ENCODE measurements around the gene GGN. TPM values are rescaled to one million over a fixed set of nuclear protein-coding genes. Genes with fewer than 3 reads are reported as not detected.
"Not testable (repeated sequence)": the region's sequence is repeated elsewhere in the genome, so short reads cannot be mapped to it uniquely, and the experiment has no call there.

GGN gene, protein sequence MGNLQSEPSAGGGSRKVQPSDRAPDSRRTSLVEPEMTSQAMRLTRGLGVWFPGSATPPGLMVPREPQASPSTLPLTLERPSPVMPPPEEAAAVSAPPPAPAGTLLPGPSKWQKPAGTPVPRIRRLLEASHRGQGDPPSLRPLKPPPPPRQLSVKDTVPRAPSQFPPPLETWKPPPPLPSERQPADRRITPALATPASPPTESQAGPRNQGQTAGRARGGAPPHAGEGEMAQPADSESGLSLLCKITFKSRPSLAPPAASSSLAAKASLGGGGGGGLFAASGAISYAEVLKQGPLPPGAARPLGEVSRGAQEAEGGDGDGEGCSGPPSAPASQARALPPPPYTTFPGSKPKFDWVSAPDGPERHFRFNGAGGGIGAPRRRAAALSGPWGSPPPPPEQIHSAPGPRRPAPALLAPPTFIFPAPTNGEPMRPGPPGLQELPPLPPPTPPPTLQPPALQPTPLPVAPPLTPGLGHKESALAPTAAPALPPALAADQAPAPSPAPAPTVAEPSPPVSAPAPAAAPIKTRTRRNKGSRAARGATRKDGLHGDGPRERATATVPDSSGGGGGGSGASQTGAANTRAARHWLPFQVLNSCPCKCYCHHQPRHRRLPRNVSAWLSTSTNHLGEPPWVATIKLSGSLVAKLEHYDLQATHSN
- 1 to 10 TPM in 1 of 4 donors, under 1 TPM in 3; 0.27 to 1.5 (median 0.69) TPM for polyA plus RNA-seq (ENCODE audit: insufficient read length in 4 of 4)

DNA sequence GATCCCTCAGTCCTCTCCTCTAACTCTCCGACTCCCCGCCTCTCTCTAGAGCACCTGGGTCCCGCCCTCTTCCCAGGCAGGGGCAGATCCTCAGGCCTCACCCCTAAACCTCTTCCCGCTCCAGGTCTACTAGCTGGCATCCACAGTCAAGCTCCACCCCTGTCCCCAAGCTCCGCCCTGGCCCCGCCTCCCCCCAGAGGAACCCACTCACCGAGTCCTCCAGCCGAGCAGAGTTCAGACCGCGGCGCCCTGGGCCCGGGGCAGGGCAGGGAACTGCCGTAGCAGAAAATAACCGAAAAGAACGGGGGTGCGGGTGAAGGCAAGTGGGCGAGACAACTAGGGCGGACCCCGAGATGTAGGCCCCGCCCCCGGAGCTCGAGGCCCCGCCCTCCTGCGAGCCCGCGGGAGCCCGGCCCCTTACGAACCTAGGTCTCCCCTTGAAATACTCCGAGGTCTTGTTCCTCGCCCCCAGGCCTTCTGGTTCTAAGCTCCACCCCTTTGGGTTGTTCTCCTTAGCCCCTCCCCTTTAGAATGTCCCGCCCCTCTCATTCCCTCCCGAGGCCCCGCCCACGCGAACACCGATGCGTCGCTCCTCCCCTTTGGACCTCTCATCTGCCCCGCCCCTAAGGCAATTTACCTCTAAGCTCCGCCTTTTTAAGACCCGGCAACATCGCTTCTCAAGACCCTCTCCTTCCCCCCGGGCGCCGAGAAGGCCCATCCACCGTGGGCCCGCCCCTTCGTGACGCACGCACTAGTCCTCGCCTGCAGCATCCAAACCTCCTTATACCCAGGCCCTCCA, at the start of gene GGN:
Gene GGN (minus strand): TSS at position 485 of the 799 bp plus-strand sequence. CDS start 773 bp downstream, outside the sequence.
- DNase-seq (ENCODE audit: low read depth in 4 of 4, low spot score in 2 of 4): peak in 2 of 4 donors; percentile 55 to 58

DNA sequence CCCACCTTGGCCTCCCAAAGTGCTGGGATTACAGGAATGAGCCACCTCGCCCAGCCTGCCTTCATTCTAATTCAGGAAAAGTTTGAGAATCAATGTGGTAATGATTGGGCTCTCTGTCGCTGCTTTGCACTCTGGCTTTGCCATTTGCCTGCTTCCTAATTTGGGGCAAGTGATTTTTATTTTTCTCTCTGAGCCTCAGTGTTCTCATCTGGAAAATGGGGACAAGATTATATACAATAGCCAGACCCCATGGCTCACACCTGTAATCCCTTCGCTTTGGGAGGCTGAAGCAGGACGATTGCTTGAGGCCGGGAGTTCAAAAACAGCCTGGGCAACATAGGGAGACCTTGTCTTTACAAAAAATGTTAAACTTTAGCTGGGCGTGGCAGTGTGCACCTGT, 49.5 kb upstream of the GGN start:
- no peak for DNase-seq (ENCODE audit: low read depth in 4 of 4, low spot score in 2 of 4)

DNA sequence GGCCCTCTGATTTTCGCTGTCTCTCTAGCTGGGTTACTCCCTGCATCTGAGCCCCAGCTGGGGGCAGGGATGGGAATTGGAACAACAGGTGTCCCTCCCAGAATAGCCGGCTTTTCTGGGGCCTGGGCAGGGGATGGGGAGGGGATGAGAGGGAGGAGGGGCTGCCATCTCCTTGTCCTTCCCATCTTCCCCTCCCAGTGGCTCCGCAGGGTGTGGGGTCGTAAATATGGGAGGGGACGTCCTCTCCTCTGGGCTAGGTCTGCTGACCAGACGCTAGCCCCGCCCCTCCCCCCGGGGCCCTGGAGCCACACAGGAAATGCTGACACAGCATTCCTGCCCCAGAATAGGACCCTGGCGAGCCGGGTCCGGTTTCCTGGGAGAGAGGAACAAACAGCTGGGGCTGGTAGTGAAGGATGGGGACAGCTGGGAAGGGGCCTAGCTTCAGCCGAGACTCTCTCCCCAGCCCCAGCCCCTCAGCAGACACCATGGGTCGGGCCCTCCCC, 46.8 kb upstream of the GGN start:
- peak in 1 of 4 donors; percentile 46 for DNase-seq (ENCODE audit: low read depth in 4 of 4, low spot score in 2 of 4)

DNA sequence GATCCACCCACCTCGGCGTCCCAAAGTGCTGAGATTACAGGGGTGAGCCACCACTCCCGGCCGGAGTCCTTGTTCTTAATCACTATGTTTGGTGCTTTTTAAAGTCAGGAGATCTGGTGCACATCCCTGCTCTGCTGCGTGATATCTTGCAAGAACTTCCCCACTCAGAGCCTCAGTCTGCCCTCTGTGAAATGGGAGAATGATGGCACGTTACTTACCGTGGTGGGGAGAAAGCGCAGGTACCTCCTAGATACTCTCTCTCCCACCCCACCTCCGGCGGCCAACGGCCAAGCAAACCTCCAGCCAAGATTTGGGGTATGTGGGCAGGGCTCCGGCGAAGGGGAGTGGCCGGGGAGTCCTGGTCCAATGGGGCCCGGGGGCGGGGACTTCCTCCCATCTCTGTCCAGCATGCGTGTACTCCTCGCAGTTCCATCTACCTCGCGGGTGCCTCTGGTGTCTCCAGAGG, 45.5 kb upstream of the GGN start, which contains the start of gene RYR1:
Gene RYR1 (plus strand): TSS at position 424 of the 466 bp plus-strand sequence. CDS start 139 bp downstream, outside the sequence.
- no peak for DNase-seq (ENCODE audit: low read depth in 4 of 4, low spot score in 2 of 4)

DNA sequence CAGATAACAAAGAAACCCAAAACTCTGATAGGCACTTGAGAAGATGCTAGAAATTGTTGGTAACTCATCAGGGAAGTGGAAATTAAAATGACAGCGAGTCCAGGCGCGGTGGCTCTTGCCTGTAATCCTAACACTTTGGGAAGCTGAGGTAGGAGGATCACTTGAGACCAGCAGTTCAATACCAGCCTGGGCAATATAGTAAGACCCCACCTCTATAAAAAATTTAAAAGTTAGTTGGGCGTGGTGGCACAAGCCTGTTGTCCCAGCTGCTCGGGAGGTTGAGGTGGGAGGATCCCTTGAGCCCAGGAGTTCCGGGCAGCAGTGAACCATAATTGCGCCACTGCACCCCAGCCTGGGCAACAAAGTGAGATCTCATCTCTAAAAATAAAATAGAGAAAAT, 43.1 kb upstream of the GGN start:
- no peak for DNase-seq (ENCODE audit: low read depth in 4 of 4, low spot score in 2 of 4)

DNA sequence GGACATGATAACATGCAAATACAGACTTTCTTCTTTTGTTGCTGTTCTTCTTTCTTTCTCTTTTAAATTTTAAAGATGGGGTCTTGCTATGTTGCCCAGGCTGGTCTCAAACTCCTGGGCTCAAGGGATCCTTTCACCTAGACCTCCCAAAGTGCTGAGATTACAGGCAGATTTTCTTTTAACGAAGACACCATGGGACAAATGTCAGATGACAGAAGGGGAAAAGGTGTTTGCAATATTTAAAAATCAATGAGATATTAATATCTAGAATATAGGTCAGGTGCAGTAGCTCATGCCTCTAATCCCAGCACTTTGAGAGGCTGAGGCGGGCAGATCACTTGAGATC, 42.0 kb upstream of the GGN start:
- DNase-seq (ENCODE audit: low read depth in 4 of 4, low spot score in 2 of 4): no peak

DNA sequence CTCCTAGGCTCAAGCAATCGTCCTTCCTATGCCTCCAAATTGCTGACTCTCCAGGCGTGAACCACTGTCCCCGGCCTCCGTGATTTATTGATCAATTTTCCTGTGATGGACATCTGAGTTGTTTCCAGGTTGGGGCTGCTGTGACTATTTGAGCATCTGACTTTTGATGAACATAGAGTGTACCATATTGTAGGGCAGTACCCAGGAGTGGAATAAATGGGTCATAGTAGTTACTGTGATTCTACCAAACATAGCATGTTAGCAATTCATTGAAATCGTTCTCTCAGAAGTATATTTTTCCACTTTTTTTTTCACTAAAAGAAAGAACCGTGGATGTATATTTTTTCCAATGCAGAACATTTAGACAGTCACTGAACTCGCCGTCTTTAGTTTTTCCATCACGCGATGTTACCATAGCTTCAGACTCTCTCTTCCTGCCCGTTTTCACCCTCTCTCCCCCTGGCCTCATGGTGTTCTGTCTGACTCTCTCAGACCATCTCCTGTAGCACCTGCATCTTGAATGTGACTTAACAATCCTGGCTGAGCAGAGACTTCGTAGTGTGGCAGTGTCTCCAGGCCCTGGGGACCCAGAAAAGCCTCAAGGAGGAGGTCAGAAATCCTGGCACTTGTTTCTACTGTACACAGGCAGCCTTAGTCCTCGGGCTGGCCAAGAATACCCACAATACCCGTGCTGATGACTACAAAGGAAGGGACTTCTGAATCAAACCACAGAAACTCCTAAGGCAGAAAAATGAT, 41.4 kb upstream of the GGN start:
- DNase-seq (ENCODE audit: low read depth in 4 of 4, low spot score in 2 of 4): no peak

DNA sequence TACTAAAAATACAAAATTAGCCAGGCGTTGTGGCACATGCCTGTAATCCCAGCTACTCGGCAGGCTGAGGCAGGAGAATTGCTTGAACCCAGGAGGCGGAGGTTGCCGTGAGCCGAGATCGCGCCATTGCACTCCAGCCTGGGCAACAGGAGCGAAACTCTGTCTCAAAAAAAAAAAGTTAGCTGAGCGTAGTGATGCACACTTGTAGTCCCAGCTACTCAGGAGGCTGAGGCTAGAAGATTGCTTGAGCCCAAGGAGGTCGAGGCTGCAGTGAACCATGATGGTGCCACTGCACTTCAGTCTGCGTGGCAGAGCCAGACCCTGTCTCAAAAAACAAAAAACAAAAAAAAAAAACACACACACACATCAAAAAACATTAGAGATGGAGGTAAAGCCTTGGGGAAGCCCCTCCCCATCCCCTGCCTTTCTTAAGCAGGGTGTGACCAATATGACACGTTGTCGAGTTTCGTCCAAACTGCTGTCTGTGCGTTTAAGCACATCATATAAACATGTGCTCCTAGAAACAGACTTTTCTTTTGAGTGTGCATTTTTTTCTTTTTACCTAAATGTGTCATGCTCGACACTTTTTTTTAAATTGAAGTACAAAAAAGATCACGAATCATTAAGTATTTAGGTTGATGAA, 39.3 kb upstream of the GGN start:
- not testable (repeated sequence) for DNase-seq (ENCODE audit: low read depth in 4 of 4, low spot score in 2 of 4)

DNA sequence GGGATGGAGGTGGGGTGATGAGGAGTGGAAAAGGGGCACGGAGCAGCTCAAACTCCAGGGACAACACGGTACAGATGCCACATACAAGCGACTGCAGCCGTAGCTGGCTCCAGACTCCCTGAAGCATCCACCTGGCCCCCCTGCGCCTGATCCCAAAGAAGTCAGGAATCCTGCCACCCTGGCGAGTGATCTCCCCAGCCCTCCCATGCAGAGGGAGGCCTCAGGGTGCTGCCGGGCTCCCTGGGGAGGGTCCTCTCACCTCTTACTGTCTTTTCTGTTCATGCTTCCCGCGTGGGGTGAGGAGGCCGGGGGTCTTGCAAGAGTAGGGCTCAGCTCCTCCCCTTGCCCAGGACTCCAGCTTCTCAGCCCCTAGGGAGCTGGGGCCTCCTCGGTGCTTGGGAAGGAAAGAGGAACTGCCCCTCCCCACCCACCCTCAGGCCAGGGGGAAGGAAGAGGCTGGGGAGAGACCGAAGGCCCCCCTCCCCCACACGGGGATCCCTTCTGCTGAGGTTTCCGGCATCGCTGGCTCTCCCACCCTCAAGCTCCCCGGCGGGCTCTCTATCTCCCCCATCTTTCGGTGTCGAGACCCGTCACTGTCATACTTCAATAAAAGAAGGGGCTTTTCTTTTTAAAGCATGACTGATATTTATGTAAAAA, 38.1 kb upstream of the GGN start, which contains the start of gene RASGRP4:
Gene RASGRP4 (minus strand): TSS at position 410 of the 657 bp plus-strand sequence. CDS start 128 bp downstream, at position 282.
- DNase-seq (ENCODE audit: low read depth in 4 of 4, low spot score in 2 of 4): no peak

DNA sequence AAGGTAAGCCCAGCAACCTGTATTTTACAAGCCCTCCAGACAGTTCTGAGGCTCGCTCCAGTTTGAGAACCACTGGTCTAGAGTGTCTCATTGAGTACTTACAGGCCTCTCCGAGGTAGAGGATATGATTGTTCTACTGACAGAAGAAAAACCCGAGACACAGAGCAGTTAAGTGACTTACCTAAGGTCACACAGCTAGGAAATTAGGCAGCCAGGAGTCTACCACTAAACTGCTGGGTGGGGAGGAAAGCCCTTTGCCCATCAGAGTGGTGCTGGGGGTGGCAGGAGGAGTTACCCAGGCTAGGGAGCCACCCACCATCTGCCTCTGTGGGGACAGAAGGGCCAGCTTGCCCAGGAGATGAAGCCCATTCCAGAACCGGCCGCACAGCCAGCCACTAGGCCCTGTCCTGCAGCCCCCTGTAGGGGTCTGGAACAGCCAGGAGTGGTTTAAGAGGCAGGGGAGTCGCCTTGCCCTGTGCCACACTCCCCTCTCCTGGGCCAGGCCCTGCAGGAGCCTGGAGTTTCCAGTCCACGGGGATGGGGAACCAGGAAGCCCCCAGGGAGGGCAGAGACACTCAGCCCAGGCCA, 37.5 kb upstream of the GGN start:
- no peak for DNase-seq (ENCODE audit: low read depth in 4 of 4, low spot score in 2 of 4)

DNA sequence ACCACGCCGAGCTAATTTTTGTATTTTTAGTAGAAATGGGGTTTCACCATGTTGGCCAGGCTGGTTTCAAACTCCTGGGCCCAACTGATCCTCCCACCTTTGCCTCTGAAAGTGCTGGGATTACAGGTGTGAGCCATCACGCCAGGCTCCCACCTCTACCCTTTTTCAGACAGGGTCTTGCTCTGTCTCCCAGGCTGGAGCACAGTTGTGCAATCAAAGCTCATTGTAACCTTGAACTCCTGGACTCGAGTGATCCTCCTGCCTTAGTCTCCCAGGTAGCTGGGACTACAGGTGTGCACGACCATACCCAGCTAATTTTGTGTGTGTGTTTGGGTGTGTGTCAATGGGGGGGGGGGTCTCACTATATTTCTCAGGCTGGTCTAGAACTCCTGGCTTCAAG, 36.4 kb upstream of the GGN start:
- DNase-seq (ENCODE audit: low read depth in 4 of 4, low spot score in 2 of 4): no peak

DNA sequence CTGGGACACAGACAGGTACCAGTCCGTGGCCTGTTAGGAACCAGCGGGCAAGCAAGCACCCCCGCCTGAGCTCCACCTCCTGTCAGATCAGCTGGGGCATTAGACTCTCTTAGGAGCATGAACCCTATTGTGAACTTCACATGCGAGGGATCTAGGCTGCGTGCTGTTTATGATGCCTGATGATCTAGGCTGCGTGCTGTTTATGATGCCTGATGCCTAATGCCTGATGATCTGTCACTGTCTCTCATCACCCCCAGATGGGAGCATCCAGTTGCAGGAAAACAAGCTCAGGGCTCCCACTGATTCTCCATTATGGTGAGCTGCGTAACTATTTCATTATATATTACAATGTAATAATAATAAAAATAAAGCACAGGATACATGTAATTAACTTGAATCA, 34.6 kb upstream of the GGN start:
- DNase-seq (ENCODE audit: low read depth in 4 of 4, low spot score in 2 of 4): no peak

DNA sequence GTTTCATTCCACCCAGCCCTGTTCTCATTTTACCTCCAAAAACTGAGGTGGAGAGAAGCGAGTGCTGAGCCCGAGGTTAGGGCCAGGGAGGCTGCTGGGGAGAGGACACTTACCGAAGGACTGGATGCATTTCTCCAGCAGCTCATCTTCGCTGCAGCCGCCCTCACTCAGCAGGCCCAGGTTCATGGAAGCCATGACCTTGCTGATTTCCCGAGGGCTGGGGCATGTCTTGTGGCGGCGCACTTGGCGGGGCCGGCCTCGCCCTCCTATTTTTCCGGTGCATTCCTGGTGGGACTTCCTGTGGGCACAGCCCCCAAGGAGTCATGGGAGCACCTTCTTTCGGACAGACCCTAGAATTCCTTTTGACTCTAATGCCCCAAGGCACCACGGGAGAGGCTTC, 34.0 kb upstream of the GGN start:
- DNase-seq (ENCODE audit: low read depth in 4 of 4, low spot score in 2 of 4): no peak

DNA sequence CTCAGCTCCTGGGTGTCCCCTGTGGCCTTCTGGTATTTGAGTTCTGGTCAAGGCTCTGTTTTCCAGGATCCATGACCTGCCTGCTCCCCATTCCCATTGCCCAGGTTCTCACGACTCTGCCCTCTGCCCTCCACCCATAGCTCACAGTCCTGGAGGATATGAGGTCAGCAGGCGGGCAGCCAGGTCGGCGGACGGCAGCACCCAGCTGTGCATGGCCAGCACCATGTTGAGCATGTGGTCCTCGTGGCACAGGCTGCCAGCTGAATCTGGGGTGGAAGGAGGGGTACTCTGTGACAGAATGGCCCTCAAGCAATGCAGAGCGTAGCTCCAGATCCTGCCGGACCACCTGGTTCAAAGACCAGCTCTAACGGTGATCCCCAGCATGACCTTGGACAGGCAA, 33.1 kb upstream of the GGN start:
- no peak for DNase-seq (ENCODE audit: low read depth in 4 of 4, low spot score in 2 of 4)

DNA sequence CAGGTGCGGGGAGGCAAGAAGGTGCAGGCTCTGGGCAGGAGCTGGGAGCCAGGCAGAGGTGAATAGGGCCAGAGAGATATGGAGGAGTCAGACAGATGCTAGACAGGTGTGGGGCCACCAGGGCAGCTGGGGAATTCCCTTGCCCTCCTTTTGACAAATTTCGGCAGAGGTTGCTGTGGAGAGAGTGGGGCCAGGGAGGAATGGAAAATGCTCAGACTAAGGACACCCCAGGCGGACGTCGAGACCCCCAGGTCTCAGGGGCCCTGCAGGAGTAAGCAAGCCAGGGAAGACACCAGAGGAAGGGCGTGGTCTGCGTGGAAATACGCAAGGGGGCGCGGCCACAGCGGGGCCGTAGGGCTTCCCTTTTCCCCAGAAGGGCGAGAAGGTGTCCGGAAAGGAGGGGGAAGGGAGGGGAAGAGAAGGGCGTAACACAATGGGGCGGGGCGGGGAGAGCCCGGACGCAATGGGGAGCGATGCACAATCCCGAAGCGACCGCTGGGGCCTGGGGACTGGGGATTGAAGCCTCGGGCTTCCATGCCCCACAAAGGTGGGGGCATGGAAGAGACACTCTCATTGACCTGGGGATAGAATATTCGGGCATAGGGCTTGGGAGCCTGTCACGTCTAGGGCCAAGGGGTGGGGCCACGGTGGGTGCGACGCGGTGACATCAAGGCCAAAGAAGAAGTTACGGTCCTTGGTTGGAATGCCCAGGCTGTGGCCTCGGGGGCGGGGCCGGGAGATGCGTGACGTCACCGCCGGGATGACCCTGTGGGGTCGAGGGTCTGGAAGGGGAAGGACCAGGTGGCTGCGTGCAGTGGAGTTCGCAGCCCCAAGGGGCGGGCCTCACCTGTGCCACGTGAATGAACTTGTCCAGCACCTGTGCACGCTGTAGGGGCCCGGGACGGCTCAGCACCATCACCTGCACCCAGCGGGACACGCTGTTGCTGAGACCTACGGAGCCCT, 30.0 kb upstream of the GGN start:
- DNase-seq (ENCODE audit: low read depth in 4 of 4, low spot score in 2 of 4): no peak

DNA sequence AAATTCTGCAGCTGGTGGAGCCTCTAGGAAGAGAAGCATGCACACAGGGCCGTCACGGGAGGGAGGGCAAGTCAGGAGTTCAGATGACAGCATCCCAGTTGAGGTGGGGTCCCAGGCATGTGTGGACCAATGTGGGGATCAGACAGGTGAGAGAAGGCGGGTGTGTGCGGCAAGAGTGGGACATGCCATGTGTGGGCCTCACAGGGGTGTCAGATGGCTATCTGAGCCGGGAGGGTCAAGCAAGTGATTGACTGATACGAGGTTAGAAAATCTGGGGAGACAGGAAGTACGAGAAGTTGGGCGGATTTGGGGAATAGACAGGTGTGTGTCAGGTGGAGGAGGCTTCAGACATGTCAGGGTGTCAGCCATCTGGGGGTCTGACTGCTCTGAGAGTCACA, 29.3 kb upstream of the GGN start:
- DNase-seq (ENCODE audit: low read depth in 4 of 4, low spot score in 2 of 4): no peak

DNA sequence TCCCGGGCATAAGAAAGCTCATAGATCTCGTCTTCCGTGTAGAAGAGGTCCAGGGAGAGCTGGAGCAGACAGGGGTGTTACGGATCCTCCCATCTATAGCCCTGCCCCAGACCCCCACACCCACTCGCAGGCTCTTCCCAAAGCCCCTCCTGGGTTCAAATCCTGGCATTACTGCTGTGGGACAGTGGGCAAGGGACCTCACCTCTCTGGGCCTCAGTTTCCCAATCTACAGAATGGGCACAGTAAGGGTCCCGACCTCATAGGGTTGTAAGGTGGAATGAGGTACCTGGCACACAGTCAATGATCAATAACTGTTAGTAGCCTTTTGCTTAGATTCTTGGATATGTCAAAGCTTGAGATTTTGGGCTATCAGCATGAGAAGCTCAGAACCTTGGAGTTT, 25.6 kb upstream of the GGN start:
- no peak for DNase-seq (ENCODE audit: low read depth in 4 of 4, low spot score in 2 of 4)

DNA sequence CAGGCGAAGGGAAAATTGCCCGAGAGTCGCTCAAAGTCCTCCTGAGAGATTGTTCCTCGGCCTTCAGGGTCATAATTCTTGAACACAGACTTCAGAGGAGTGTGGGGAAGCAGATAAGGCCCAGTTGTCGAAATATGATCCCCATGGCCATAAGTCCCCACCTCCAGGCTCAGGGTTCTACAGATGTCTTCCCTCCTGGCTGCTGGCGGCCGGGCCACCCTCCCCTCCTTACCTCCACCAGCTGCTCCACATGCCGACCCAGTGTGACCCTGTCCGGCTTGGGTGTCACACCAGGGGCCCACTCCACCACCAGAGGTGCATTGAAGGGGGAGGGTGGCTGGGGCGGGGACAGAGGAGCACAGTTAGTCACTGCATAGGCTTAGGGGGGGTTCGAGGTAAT, 25.1 kb upstream of the GGN start:
- no peak for DNase-seq (ENCODE audit: low read depth in 4 of 4, low spot score in 2 of 4)

Measured in left renal cortex interstitium (tissue), 4 donors.